Measurements from ENCODE around the gene ZNF550. TPM values are rescaled to one million over a fixed set of nuclear protein-coding genes. Genes with fewer than 3 reads are reported as not detected.
"Not testable (repeated sequence)": the region's sequence is repeated elsewhere in the genome, so short reads cannot be mapped to it uniquely, and the experiment has no call there.

ZNF550 gene
- total RNA-seq, 8 experiments from 2014 or later: 7.4 to 14.5 (median 12.0) TPM

- no peak for ATAC-seq (replicated peaks in 6 of 8)
- in situ Hi-C loops (cut with MboI; ENCODE audit: low pct_unique_long_range_greater_than_20kb in 2 of 9, low sequenced_read_pairs in 9 of 9, unreplicated experiment in 9 of 9): no loop called here
These were observed 7.0 kb upstream of the ZNF550 start for GRCh38 chr19:57566396-57567265.

GRCh38 chr19:57563547-57563946, 3.9 kb upstream of the ZNF550 start:
- Histone ChIP-seq H3K4me1 (replicated peaks in 1 of 2) (peaks cover 0 to 2% of the 10 kb centered on the region in 2 donors), H3K27ac (no peak overlapping the region), H3K4me3 (no peak overlapping the region)
- no peak for ATAC-seq (replicated peaks in 6 of 8)
- 0 to 56% (median 0%) methylated on average over 1 of the region's 1 CpG; no CpG with 5 or more reads in 4 of the 10 experiments for WGBS, 10 experiments
- in situ Hi-C loops (cut with MboI; ENCODE audit: low pct_unique_long_range_greater_than_20kb in 2 of 9, low sequenced_read_pairs in 9 of 9, unreplicated experiment in 9 of 9): no loop called here

More at GRCh38 chr19:57566396-57567265, 7.0 kb upstream of the ZNF550 start:
- Histone ChIP-seq H3K4me1 (replicated peaks in 1 of 2) (no peaks in the 10 kb centered on the region), H3K4me3 (no peak overlapping the region), H3K27ac (no peak overlapping the region)
- 31 to 100% (median 58%) methylated on average over 1 to 6 of the region's 7 CpGs; no CpG with 5 or more reads in 1 of the 10 experiments for WGBS, 10 experiments

GRCh38 chr19:57560049-57560491, 407 bp upstream of the ZNF550 start:
- Histone ChIP-seq H3K4me3 (peak overlapping the region; percentile 86 to 99 (median 96)), H3K4me1 (replicated peaks in 1 of 2) (peaks cover 10 to 11% of the 10 kb centered on the region in 2 donors), H3K27ac (peak overlapping the region; percentile 87 to 92)
- in situ Hi-C loops (cut with MboI; ENCODE audit: low pct_unique_long_range_greater_than_20kb in 2 of 9, low sequenced_read_pairs in 9 of 9, unreplicated experiment in 9 of 9): no loop called here
- 0 to 100% (median 79%) methylated on average over 2 to 16 of the region's 23 CpGs; no CpG with 5 or more reads in 1 of the 10 experiments for WGBS, 10 experiments
- ATAC-seq (replicated peaks in 6 of 8): peak in 5 of 8 experiments; percentile 1 to 58 (median 11)

GRCh38 chr19:57559008-57559403, 657 bp downstream of the ZNF550 start:
- H3K27ac ChIP-seq: peak overlapping the region; percentile 87 to 92
- in situ Hi-C loops (cut with MboI; ENCODE audit: low pct_unique_long_range_greater_than_20kb in 2 of 9, low sequenced_read_pairs in 9 of 9, unreplicated experiment in 9 of 9): no loop called here
- H3K4me3 ChIP-seq: peak overlapping the region; percentile 86 to 99 (median 96)
- ATAC-seq (replicated peaks in 6 of 8): peak; percentile 23 to 41 (median 29)
- peaks cover 10 to 11% of the 10 kb centered on the region in 2 donors for H3K4me1 ChIP-seq (replicated peaks in 1 of 2)
- 0 to 4% (median 0%) methylated on average over 1 to 10 of the region's 22 CpGs; no CpG with 5 or more reads in 6 of the 10 experiments for WGBS, 10 experiments

GRCh38 chr19:57558525-57558924, 1.1 kb downstream of the ZNF550 start:
- ATAC-seq (replicated peaks in 6 of 8): peak in 3 of 8 experiments; percentile 2 to 11 (median 3)
- Histone ChIP-seq H3K27ac (peak overlapping the region in 1 of 2 donors; percentile 92), H3K4me1 (replicated peaks in 1 of 2) (peaks cover 10 to 11% of the 10 kb centered on the region in 2 donors), H3K4me3 (peak overlapping the region; percentile 86 to 99 (median 96))
- WGBS, 10 experiments: 0 to 59% (median 38%) methylated on average over 2 to 6 of the region's 6 CpGs; no CpG with 5 or more reads in 2 of the 10 experiments
- in situ Hi-C loops (cut with MboI; ENCODE audit: low pct_unique_long_range_greater_than_20kb in 2 of 9, low sequenced_read_pairs in 9 of 9, unreplicated experiment in 9 of 9): no loop called here

- ATAC-seq (replicated peaks in 6 of 8): no peak
- Histone ChIP-seq H3K4me3 (peak overlapping the region in 3 of 5 donors; percentile 86 to 97 (median 93)), H3K27ac (no peak overlapping the region), H3K4me1 (replicated peaks in 1 of 2) (peaks cover 10 to 11% of the 10 kb centered on the region in 2 donors)
- in situ Hi-C loops (cut with MboI; ENCODE audit: low pct_unique_long_range_greater_than_20kb in 2 of 9, low sequenced_read_pairs in 9 of 9, unreplicated experiment in 9 of 9): no loop called here
- WGBS, 10 experiments: 80 to 100% (median 88%) methylated on average over 1 to 4 of the region's 5 CpGs; no CpG with 5 or more reads in 4 of the 10 experiments
These were observed 2.0 kb downstream of the ZNF550 start for GRCh38 chr19:57557659-57558058.

- no peak for ATAC-seq (replicated peaks in 6 of 8)
- H3K27ac ChIP-seq: no peak overlapping the region
- in situ Hi-C loops (cut with MboI; ENCODE audit: low pct_unique_long_range_greater_than_20kb in 2 of 9, low sequenced_read_pairs in 9 of 9, unreplicated experiment in 9 of 9): no loop called here
- no peak overlapping the region for H3K4me3 ChIP-seq
- WGBS, 10 experiments: 90 to 100% (median 100%) methylated on average over 1 to 2 of the region's 2 CpGs; no CpG with 5 or more reads in 4 of the 10 experiments
- H3K4me1 ChIP-seq (replicated peaks in 1 of 2): no peaks in the 10 kb centered on the region
These were observed 7.2 kb downstream of the ZNF550 start for GRCh38 chr19:57552432-57552831.

- H3K4me3 ChIP-seq: no peak overlapping the region
- 83 to 100% (median 100%) methylated on average over 1 of the region's 1 CpG; no CpG with 5 or more reads in 5 of the 10 experiments for WGBS, 10 experiments
- H3K4me1 ChIP-seq (replicated peaks in 1 of 2): no peaks in the 10 kb centered on the region
- no peak for ATAC-seq (replicated peaks in 6 of 8)
- in situ Hi-C loops (cut with MboI; ENCODE audit: low pct_unique_long_range_greater_than_20kb in 2 of 9, low sequenced_read_pairs in 9 of 9, unreplicated experiment in 9 of 9): no loop called here
- H3K27ac ChIP-seq: no peak overlapping the region
These were observed 13.2 kb downstream of the ZNF550 start for GRCh38 chr19:57546513-57546912.

GRCh38 chr19:57537953-57538547, 21.6 kb downstream of the ZNF550 start:
- Histone ChIP-seq H3K4me3 (no peak overlapping the region), H3K27ac (no peak overlapping the region), H3K4me1 (replicated peaks in 1 of 2) (no peaks in the 10 kb centered on the region)
- WGBS, 10 experiments: 87 to 100% (median 97%) methylated on average over 1 to 6 of the region's 7 CpGs; no CpG with 5 or more reads in 1 of the 10 experiments
- in situ Hi-C loops (cut with MboI; ENCODE audit: low pct_unique_long_range_greater_than_20kb in 2 of 9, low sequenced_read_pairs in 9 of 9, unreplicated experiment in 9 of 9): no loop called here
- ATAC-seq (replicated peaks in 6 of 8): no peak

GRCh38 chr19:57527136-57527881, 32.4 kb downstream of the ZNF550 start, which contains the start of gene ZNF549:
TSS of gene ZNF549 (plus strand) at chr19:57527356. CDS start at chr19:57527574, 218 bp downstream.
- WGBS, 10 experiments: 0 to 11% (median 0%) methylated on average over 5 to 40 of the region's 64 CpGs; no CpG with 5 or more reads in 1 of the 10 experiments
- H3K4me3 ChIP-seq: peak within 1 kb of the TSS; percentile 69 to 95 (median 73)
- in situ Hi-C loops (cut with MboI; ENCODE audit: low pct_unique_long_range_greater_than_20kb in 2 of 9, low sequenced_read_pairs in 9 of 9, unreplicated experiment in 9 of 9): no loop called here
- H3K4me1 ChIP-seq (replicated peaks in 1 of 2): peaks cover 5 to 6% of the 10 kb centered on the region in 2 donors
- H3K27ac ChIP-seq: peak within 1 kb of the TSS; percentile 60 to 61
- peak; percentile 96 to 100 (median 100) for ATAC-seq (replicated peaks in 6 of 8)

- WGBS, 10 experiments: 33 to 74% (median 50%) methylated on average over 1 to 4 of the region's 4 CpGs; no CpG with 5 or more reads in 1 of the 10 experiments
- in situ Hi-C loops (cut with MboI; ENCODE audit: low pct_unique_long_range_greater_than_20kb in 2 of 9, low sequenced_read_pairs in 9 of 9, unreplicated experiment in 9 of 9); H3K27ac ChIP-seq; ATAC-seq (replicated peaks in 6 of 8); H3K4me3 ChIP-seq; H3K4me1 ChIP-seq (replicated peaks in 1 of 2): not testable (repeated sequence)
These were observed 41.6 kb downstream of the ZNF550 start for GRCh38 chr19:57518021-57518420.

GRCh38 chr19:57515255-57515654, 44.4 kb downstream of the ZNF550 start:
- Histone ChIP-seq H3K27ac (no peak overlapping the region), H3K4me3 (no peak overlapping the region), H3K4me1 (replicated peaks in 1 of 2) (no peaks in the 10 kb centered on the region)
- in situ Hi-C loops (cut with MboI; ENCODE audit: low pct_unique_long_range_greater_than_20kb in 2 of 9, low sequenced_read_pairs in 9 of 9, unreplicated experiment in 9 of 9): no loop called here
- 0 to 100% (median 86%) methylated on average over 1 to 5 of the region's 5 CpGs; no CpG with 5 or more reads in 1 of the 10 experiments for WGBS, 10 experiments
- ATAC-seq (replicated peaks in 6 of 8): no peak
